Left forelimb (tissue), 1 donor: Measurements from ENCODE around the gene ADORA1.

Experiments
- DNase-seq: peaks from one replicate; pipeline ENCODE4 v3.0.0-alpha.2; 2018; ENCODE audit warnings: low spot score

Gene ADORA1

DNA sequence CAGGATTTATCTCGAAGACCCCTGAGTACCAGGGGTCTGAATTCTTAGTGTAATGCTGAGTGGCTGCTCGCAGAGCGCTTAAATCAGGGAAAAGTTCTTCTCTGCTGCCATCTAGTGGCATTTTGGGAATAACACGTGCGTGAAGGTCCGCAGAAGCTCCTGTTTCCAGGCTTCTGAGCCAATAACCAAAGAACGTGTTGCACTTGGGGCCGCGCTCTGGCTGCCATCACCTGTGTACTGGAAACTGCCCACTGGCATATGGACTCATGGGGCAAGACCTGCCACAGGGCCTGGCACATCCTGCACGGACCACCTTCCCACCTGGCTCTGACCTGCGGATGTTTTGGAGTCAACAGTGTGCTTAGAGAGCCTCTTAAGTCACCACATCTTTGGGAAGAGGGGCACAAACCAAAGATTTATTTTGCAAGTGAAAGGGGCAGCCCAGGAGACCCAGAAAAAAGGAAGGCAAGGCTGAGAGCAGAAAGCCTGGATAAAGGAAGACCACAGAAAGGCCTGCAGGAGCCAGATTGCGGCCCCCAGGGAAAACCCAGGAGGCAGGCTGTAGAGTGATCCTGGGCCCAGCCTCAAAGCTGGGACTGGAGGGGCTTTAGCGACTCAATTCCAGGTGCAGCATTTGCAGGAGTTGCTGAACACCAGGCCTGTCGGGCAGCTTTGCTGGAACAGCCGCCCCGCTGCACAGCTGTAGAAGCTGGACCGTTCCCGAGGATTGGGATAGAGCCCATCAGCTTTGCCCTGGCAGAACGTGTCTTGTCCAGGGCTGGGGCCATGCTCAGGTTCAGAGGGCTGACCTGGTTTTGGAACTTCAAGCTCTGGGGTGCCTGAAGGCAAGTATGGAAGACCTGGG lies 89.0 kb downstream of the ADORA1 start:
- DNase-seq: no peak
